H9 (cell line): Measurements from ENCODE around the gene CCDC137. TPM values are rescaled to one million over a fixed set of nuclear protein-coding genes. Genes with fewer than 3 reads are reported as not detected.

Experiments used
- DNase-seq: peaks from one replicate; pipeline ENCODE4 v3.0.0-alpha.2; 2017
- H2AFZ ChIP-seq: one replicate; pipeline ENCODE4 v1.6.1; 2013; ENCODE audit warnings: mild to moderate bottlenecking, low read length, control low read depth, moderate library complexity
- H2AK5ac ChIP-seq: 2 replicates; pipeline ENCODE4 v1.6.1; 2013; ENCODE audit warnings: low read length, control low read depth, mixed read lengths; ENCODE audit not compliant: insufficient read length
- H2BK120ac ChIP-seq: one replicate; pipeline ENCODE4 v1.6.1; 2013; ENCODE audit warnings: low read depth, mild to moderate bottlenecking, low read length, control low read depth, inconsistent platforms; ENCODE audit not compliant: poor library complexity, severe bottlenecking
- H2BK12ac ChIP-seq: 2 replicates; pipeline ENCODE4 v1.6.1; 2013; ENCODE audit warnings: low read length, control low read depth, mixed read lengths, low read depth; ENCODE audit not compliant: insufficient read length
- H2BK15ac ChIP-seq: 2 replicates; pipeline ENCODE4 v1.6.1; 2013; ENCODE audit warnings: low read depth, low read length, control low read depth
- H2BK20ac ChIP-seq: one replicate; pipeline ENCODE4 v1.6.1; 2013; ENCODE audit warnings: low read depth, mild to moderate bottlenecking, low read length, control low read depth, inconsistent platforms; ENCODE audit not compliant: poor library complexity, severe bottlenecking
- H2BK5ac ChIP-seq: 2 replicates; pipeline ENCODE4 v1.6.1; 2013; ENCODE audit warnings: low read length, control low read depth, mixed read lengths; ENCODE audit not compliant: insufficient read length
- H3K14ac ChIP-seq: 2 replicates; pipeline ENCODE4 v1.6.1; 2013; ENCODE audit warnings: low read length, control low read depth; ENCODE audit not compliant: insufficient read depth
- H3K18ac ChIP-seq: 2 replicates; pipeline ENCODE4 v1.6.1; 2013; ENCODE audit warnings: low read depth, mild to moderate bottlenecking, mixed read lengths, low read length, control low read depth; ENCODE audit not compliant: insufficient read length
- H3K23ac ChIP-seq: 2 replicates; pipeline ENCODE4 v1.6.1; 2013; ENCODE audit warnings: low read length, control low read depth, mixed read lengths, low read depth; ENCODE audit not compliant: insufficient read length
- H3K23me2 ChIP-seq: 2 replicates; pipeline ENCODE4 v1.6.1; 2013; ENCODE audit warnings: low read depth, mild to moderate bottlenecking, mixed read lengths, low read length, control low read depth; ENCODE audit not compliant: insufficient read length, poor library complexity, severe bottlenecking
- H3K27ac ChIP-seq: 2 replicates; pipeline ENCODE4 v1.5.1; 2013; ENCODE audit warnings: low read length, control low read depth, mixed read lengths, low read depth; ENCODE audit not compliant: insufficient read length
- H3K27me3 ChIP-seq: 2 replicates; pipeline ENCODE4 v1.6.1; 2013; ENCODE audit warnings: low read length, control low read depth, inconsistent platforms; ENCODE audit not compliant: insufficient read depth
- H3K4ac ChIP-seq: 2 replicates; pipeline ENCODE4 v1.6.1; 2013; ENCODE audit warnings: low read depth, mild to moderate bottlenecking, control low read depth, inconsistent platforms, low read length, moderate library complexity
- H3K4me1 ChIP-seq: 2 replicates; pipeline ENCODE4 v1.6.1; 2013; ENCODE audit warnings: low read length, control low read depth, inconsistent platforms; ENCODE audit not compliant: insufficient read depth
- H3K4me2 ChIP-seq: 2 replicates; pipeline ENCODE4 v1.6.1; 2013; ENCODE audit warnings: low read length, control low read depth, mixed read lengths; ENCODE audit not compliant: insufficient read length, insufficient read depth
- H3K56ac ChIP-seq: 2 replicates; pipeline ENCODE4 v1.6.1; 2013; ENCODE audit warnings: low read depth, mild to moderate bottlenecking, mixed read lengths, low read length, control low read depth; ENCODE audit not compliant: insufficient read length
- H3K79me1 ChIP-seq: 2 replicates; pipeline ENCODE4 v1.6.1; 2013; ENCODE audit warnings: low read depth, mild to moderate bottlenecking, moderate library complexity, low read length, control low read depth, inconsistent platforms; ENCODE audit not compliant: insufficient read depth, poor library complexity, severe bottlenecking
- H3K79me2 ChIP-seq: 2 replicates; pipeline ENCODE4 v1.6.1; 2013; ENCODE audit warnings: low read length, control low read depth, inconsistent platforms; ENCODE audit not compliant: insufficient read depth
- H3K9ac ChIP-seq: 2 replicates; pipeline ENCODE4 v1.6.1; 2013; ENCODE audit warnings: low read length, control low read depth, mixed read lengths; ENCODE audit not compliant: insufficient read length; ENCODE audit errors: extremely low read depth
- H3K9me3 ChIP-seq: one replicate; pipeline ENCODE4 v1.6.1; 2013; ENCODE audit warnings: low read depth, low read length, inconsistent platforms; ENCODE audit not compliant: control insufficient read depth
- H3T11ph ChIP-seq: one replicate; pipeline ENCODE4 v1.6.1; 2013; ENCODE audit warnings: mild to moderate bottlenecking, low read length, control low read depth, inconsistent platforms
- H4K20me1 ChIP-seq: one replicate; pipeline ENCODE4 v1.6.1; 2013; ENCODE audit not compliant: control insufficient read depth, insufficient read length, insufficient read depth
- H4K5ac ChIP-seq: 2 replicates; pipeline ENCODE4 v1.6.1; 2013; ENCODE audit warnings: low read depth, mild to moderate bottlenecking, mixed read lengths, low read length, control low read depth; ENCODE audit not compliant: insufficient read length
- H4K8ac ChIP-seq: replicated peaks from 2 replicates; pipeline ENCODE4 v1.6.1; 2013; ENCODE audit warnings: low read length, control low read depth, mixed read lengths, low read depth; ENCODE audit not compliant: insufficient read length
- H4K91ac ChIP-seq: 2 replicates; pipeline ENCODE4 v1.6.1; 2013; ENCODE audit warnings: low read depth, mild to moderate bottlenecking, moderate library complexity, mixed read lengths, low read length, control low read depth; ENCODE audit not compliant: insufficient read length
- H3K27ac Mint-ChIP-seq, 3 experiments: 2 replicates in 2 of 3; 3 replicates in 1 of 3; pipeline ENCODE4 v1.8.0; 2020 to 2021; ENCODE audit warnings: mixed read lengths in 3 of 3, mild to moderate bottlenecking in 1 of 3, moderate library complexity in 1 of 3
- H3K27me3 Mint-ChIP-seq: 2 replicates; pipeline ENCODE4 v1.8.0; 2021; ENCODE audit warnings: low read depth, mild to moderate bottlenecking, moderate library complexity, mixed read lengths
- H3K36me3 Mint-ChIP-seq, 3 experiments: 2 replicates in 2 of 3; 3 replicates in 1 of 3; pipeline ENCODE4 v1.8.0; 2020 to 2021; ENCODE audit warnings: low read depth in 3 of 3, mixed read lengths in 3 of 3; ENCODE audit not compliant: insufficient read depth in 1 of 3
- H3K4me1 Mint-ChIP-seq, 2 experiments: 2 replicates each; pipeline ENCODE4 v1.8.0; 2020; ENCODE audit warnings: mixed read lengths in 2 of 2
- H3K4me3 Mint-ChIP-seq, 2 experiments: 2 replicates in 1 of 2; 3 replicates in 1 of 2; pipeline ENCODE4 v1.8.0; 2020 to 2021; ENCODE audit warnings: mild to moderate bottlenecking in 2 of 2, mixed read lengths in 2 of 2, moderate library complexity in 1 of 2
- H3K9me3 Mint-ChIP-seq, 2 experiments: 2 replicates in 1 of 2; 3 replicates in 1 of 2; pipeline ENCODE4 v1.8.0; 2020; ENCODE audit warnings: mild to moderate bottlenecking in 2 of 2, mixed read lengths in 2 of 2, moderate library complexity in 1 of 2
- CTCF ChIP-seq: fragments of 200-600 bp; sonication (generic); conservative IDR thresholded peaks from 3 replicates; pipeline ENCODE4 v1.8.0; 2021; ENCODE audit warnings: antibody characterized with exemption, mild to moderate bottlenecking
- WGBS: extraction: QIAGEN DNeasy Blood & Tissue Kit; methylation state at CpG from one replicate; pipeline ENCODE4 v1.1.7; 2013; ENCODE audit warnings: missing lambda C conversion rate, low lambda C conversion rate, mixed read lengths; ENCODE audit not compliant: insufficient read length; ENCODE audit errors: extremely low coverage; 5-methylcytosine and 5-hydroxymethylcytosine counted together
- total RNA-seq: library from RNA; stranded (reverse); gene quantifications from 2 replicates; pipeline ENCODE4 v1.2.1, GENCODE V29; 2021

The CCDC137 gene
- total RNA-seq, 1 experiment from 2014 or later = 60.8 TPM

GRCh38 chr17:81656835-81657234 is 9.7 kb upstream of the CCDC137 start:
- no peak overlapping the region for H4K5ac ChIP-seq
- H3K56ac ChIP-seq = no peak overlapping the region
- no peak overlapping the region for H3K18ac ChIP-seq
- no peak overlapping the region for H2AK5ac ChIP-seq
- no peaks in the 10 kb centered on the region for H3K79me2 ChIP-seq
- no peak for DNase-seq
- H3K4me1 Mint-ChIP-seq = peaks cover 8 to 15% of the 10 kb centered on the region in 2 experiments
- no peak overlapping the region for H2BK5ac ChIP-seq
- H4K91ac ChIP-seq = no peak overlapping the region
- no peak overlapping the region for H2BK120ac ChIP-seq
- H3K4me1 ChIP-seq = peaks cover 3% of the 10 kb centered on the region; the same call in 1 of the 2 replicates
- H3K9me3 Mint-ChIP-seq = no peaks in the 10 kb centered on the region; a peak in 1 of 5 replicates
- no peak overlapping the region for H4K8ac ChIP-seq
- H3K23ac ChIP-seq = no peak overlapping the region
- TF ChIP-seq CTCF = no peak
- no peak overlapping the region for H2AFZ ChIP-seq
- H3K14ac ChIP-seq = no peak overlapping the region
- H4K20me1 ChIP-seq = no peaks in the 10 kb centered on the region
- no peaks in the 10 kb centered on the region for H3K9me3 ChIP-seq
- no peak overlapping the region for H3K4ac ChIP-seq
- no peak overlapping the region for H3T11ph ChIP-seq
- no peak overlapping the region for H2BK20ac ChIP-seq
- WGBS = no CpG with 5 or more reads among the region's 4 CpGs
- no peak overlapping the region for H3K27ac ChIP-seq
- no peak overlapping the region; a peak in 1 of 7 replicates for H3K27ac Mint-ChIP-seq
- H3K27me3 Mint-ChIP-seq = peaks cover 2% of the 10 kb centered on the region; the same call in 1 of the 2 replicates
- no peaks in the 10 kb centered on the region for H3K36me3 Mint-ChIP-seq
- H2BK15ac ChIP-seq = no peak overlapping the region
- no peak overlapping the region for H3K9ac ChIP-seq
- no peaks in the 10 kb centered on the region for H3K79me1 ChIP-seq
- H3K4me2 ChIP-seq = no peak overlapping the region
- H3K4me3 Mint-ChIP-seq = no peak overlapping the region; a peak in 1 of 5 replicates
- peaks cover 4% of the 10 kb centered on the region for H3K23me2 ChIP-seq
- no peaks in the 10 kb centered on the region for H3K27me3 ChIP-seq
- H2BK12ac ChIP-seq = no peak overlapping the region
